Measurements from ENCODE around the gene SFXN4. TPM values are rescaled to one million over a fixed set of nuclear protein-coding genes. Genes with fewer than 3 reads are reported as not detected.

SFXN4 gene
- total RNA-seq, 1 experiment from 2014 or later, result 21.9 TPM

GRCh38 chr10:119095640-119096039 is 69.9 kb downstream of the SFXN4 start:
- Histone ChIP-seq H3K79me2 (ENCODE audit: insufficient read depth, low read length) (no peaks in the 10 kb centered on the region), H4K91ac (ENCODE audit: insufficient read length, low read depth, low read length) (no peak overlapping the region), H3K9me3 (ENCODE audit: control insufficient read depth, low read depth, low read length) (no peaks in the 10 kb centered on the region), H2BK20ac (ENCODE audit: low read depth, low read length, poor library complexity, severe bottlenecking) (no peak overlapping the region), H3K4me2 (ENCODE audit: insufficient read depth, insufficient read length, low read length) (no peak overlapping the region), H4K5ac (ENCODE audit: insufficient read length, low read depth, low read length) (no peak overlapping the region), H3K18ac (ENCODE audit: insufficient read length, low read depth, low read length) (no peak overlapping the region), H3K23ac (ENCODE audit: insufficient read length, low read depth, low read length) (no peak overlapping the region), H3K79me1 (ENCODE audit: insufficient read depth, low read depth, low read length, poor library complexity, severe bottlenecking) (no peaks in the 10 kb centered on the region), H2BK5ac (ENCODE audit: insufficient read length, low read length) (no peak overlapping the region), H3K23me2 (ENCODE audit: insufficient read length, low read depth, low read length, poor library complexity, severe bottlenecking) (no peaks in the 10 kb centered on the region), H2AFZ (ENCODE audit: low read length) (no peak overlapping the region), H2BK15ac (ENCODE audit: low read depth, low read length) (no peak overlapping the region), H3K4ac (ENCODE audit: low read depth, low read length) (no peak overlapping the region), H3K27me3 (ENCODE audit: insufficient read depth, low read length) (no peaks in the 10 kb centered on the region), H4K8ac (replicated peaks; ENCODE audit: insufficient read length, low read depth, low read length) (no peak overlapping the region), H2AK5ac (ENCODE audit: insufficient read length, low read length) (no peak overlapping the region), H3K4me1 (ENCODE audit: insufficient read depth, low read length) (no peaks in the 10 kb centered on the region), H4K20me1 (ENCODE audit: control insufficient read depth, insufficient read depth, insufficient read length) (no peaks in the 10 kb centered on the region), H3K14ac (ENCODE audit: insufficient read depth, low read length) (no peak overlapping the region), H3K56ac (ENCODE audit: insufficient read length, low read depth, low read length) (no peak overlapping the region), H3K27ac (ENCODE audit: insufficient read length, low read depth, low read length) (no peak overlapping the region), H2BK120ac (ENCODE audit: low read depth, low read length, poor library complexity, severe bottlenecking) (no peak overlapping the region), H3T11ph (ENCODE audit: low read length) (no peak overlapping the region), H3K9ac (ENCODE audit: extremely low read depth, insufficient read length, low read length) (no peak overlapping the region), H2BK12ac (ENCODE audit: insufficient read length, low read depth, low read length) (no peak overlapping the region)
- DNase-seq, result no peak
- Mint-ChIP-seq H3K4me3 (no peak overlapping the region; a peak in 1 of 5 replicates), H3K36me3 (ENCODE audit: insufficient read depth in 1 of 3, low read depth in 3 of 3) (no peaks in the 10 kb centered on the region), H3K27me3 (ENCODE audit: low read depth) (peaks cover 6% of the 10 kb centered on the region; the same call in 1 of the 2 replicates), H3K9me3 (no peaks in the 10 kb centered on the region), H3K27ac (no peak overlapping the region; a peak in 1 of 7 replicates), H3K4me1 (peaks cover 0 to 5% of the 10 kb centered on the region in 2 experiments; a peak in 2 of 4 replicates)
- WGBS (ENCODE audit: extremely low coverage, insufficient read length, low lambda C conversion rate), result no CpG with 5 or more reads among the region's 4 CpGs
- TF ChIP-seq CTCF (conservative IDR thresholded peaks at IDR 0.05), result no peak

Data from H9 (cell line).